GM12892 (cell line): ENCODE measurements around the gene DNAJB1.

Experiments used
- POLR2A ChIP-seq: IDR thresholded peaks from 2 replicates; pipeline ENCODE4 v1.6.1; 2011; ENCODE audit warnings: low read depth, low read length, control low read depth
- POLR2AphosphoS5 ChIP-seq: IDR thresholded peaks from 2 replicates; pipeline ENCODE4 v1.6.1; 2011; ENCODE audit warnings: low read depth, low read length, control low read depth

GRCh38 chr19:14556662-14557188 is 38.5 kb upstream of the DNAJB1 start:
- TF ChIP-seq POLR2A (no peak), POLR2AphosphoS5 (no peak)
